Left ventricle myocardium inferior (tissue), 1 donor: ENCODE data around the gene RNU6-1. TPM values are rescaled to one million over a fixed set of nuclear protein-coding genes. Genes with fewer than 3 reads are reported as not detected.

Source experiments
- DNase-seq: peaks from one replicate; pipeline ENCODE4 v3.0.0-alpha.2; 2020
- H3K27ac ChIP-seq: fragments of 200-600 bp; replicated peaks from 2 replicates; pipeline ENCODE4 v1.8.0; 2021
- H3K27me3 ChIP-seq: fragments of 200-600 bp; 2 replicates; pipeline ENCODE4 v1.8.0; 2021; ENCODE audit warnings: low read depth
- H3K36me3 ChIP-seq: fragments of 200-600 bp; 2 replicates; pipeline ENCODE4 v1.8.0; 2021
- H3K4me1 ChIP-seq: fragments of 200-600 bp; 2 replicates; pipeline ENCODE4 v1.8.0; 2021
- H3K4me3 ChIP-seq: fragments of 200-600 bp; 2 replicates; pipeline ENCODE4 v1.8.0; 2021; ENCODE audit warnings: mild to moderate bottlenecking, moderate library complexity
- H3K9me3 ChIP-seq: fragments of 200-600 bp; replicated peaks from 2 replicates; pipeline ENCODE4 v1.8.0; 2021
- CTCF ChIP-seq: fragments of 200-600 bp; IDR thresholded peaks from 2 replicates; pipeline ENCODE4 v1.8.0; 2021; ENCODE audit warnings: antibody characterized with exemption, mild to moderate bottlenecking, borderline replicate concordance
- intact Hi-C: fragments of 100-400 bp; cut with micrococcal nuclease; formaldehyde crosslinking; loops from one replicate; pipeline ENCODE4 v1.11.0; 2022
- total RNA-seq: library from RNA; stranded (reverse); fragmentation: NEBNext Ultra II Directional; extraction: Animal tissue kit (Norgen Biotek cat#: 25700); gene quantifications from one replicate; pipeline ENCODE4 v1.2.1, GENCODE V29; 2021
- donor health status: DM: no; HTN: yes; CAD: no; lungs with severe emphysema.

The RNU6-1 gene
- total RNA-seq, 1 donor from 2014 or later: not detected

- TF ChIP-seq CTCF: no peak
- H3K36me3 ChIP-seq: peaks cover 21% of the 10 kb centered on the region
- intact Hi-C loops: no loop called here
These were observed 34.0 kb downstream of the RNU6-1 start for GRCh38 chr15:67805666-67806516.

GRCh38 chr15:67805008-67805665 is 34.7 kb downstream of the RNU6-1 start:
- peaks cover 22% of the 10 kb centered on the region for H3K4me1 ChIP-seq
- no peaks in the 10 kb centered on the region for H3K27me3 ChIP-seq
- H3K4me3 ChIP-seq: no peak overlapping the region
- peaks cover 21% of the 10 kb centered on the region for H3K36me3 ChIP-seq
- no peaks in the 10 kb centered on the region for H3K9me3 ChIP-seq
- no peak for TF ChIP-seq CTCF
- no peak for DNase-seq
- intact Hi-C loops: no loop called here
- H3K27ac ChIP-seq: no peak overlapping the region

More at GRCh38 chr15:67805666-67806516, 34.0 kb downstream of the RNU6-1 start:
- no peaks in the 10 kb centered on the region for H3K9me3 ChIP-seq
- no peak overlapping the region for H3K4me3 ChIP-seq
- H3K27ac ChIP-seq: no peak overlapping the region
- H3K4me1 ChIP-seq: peaks cover 22% of the 10 kb centered on the region
- H3K27me3 ChIP-seq: no peaks in the 10 kb centered on the region
- no peak for DNase-seq

- intact Hi-C loops: no loop called here
- Histone ChIP-seq H3K4me3 (no peak overlapping the region), H3K27me3 (no peaks in the 10 kb centered on the region), H3K36me3 (peaks cover 21% of the 10 kb centered on the region), H3K4me1 (peaks cover 22% of the 10 kb centered on the region), H3K27ac (no peak overlapping the region), H3K9me3 (no peaks in the 10 kb centered on the region)
- DNase-seq: no peak
- TF ChIP-seq CTCF: no peak
These were observed 35.6 kb downstream of the RNU6-1 start for GRCh38 chr15:67803996-67804843.

DNA sequence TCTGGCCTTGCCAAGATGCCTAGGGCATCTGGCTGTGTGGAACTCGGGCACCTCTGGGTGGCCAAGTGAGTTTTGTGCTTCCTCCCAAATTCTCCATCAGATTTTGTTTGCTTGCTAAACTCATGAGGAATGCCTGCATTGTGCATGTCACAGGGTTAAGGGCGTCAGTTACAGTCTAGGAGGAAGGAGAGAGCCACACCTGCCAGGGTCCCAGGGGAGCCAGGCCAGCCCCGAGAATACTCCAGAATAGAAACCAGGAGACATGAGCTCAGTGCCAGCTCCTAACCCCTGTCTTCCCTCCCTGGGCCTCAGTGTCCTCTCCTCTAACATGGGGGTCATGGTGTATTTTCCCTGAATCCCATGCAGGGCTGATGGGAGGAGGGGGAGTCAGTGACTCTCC is 36.5 kb downstream of the RNU6-1 start:
- no peaks in the 10 kb centered on the region for H3K27me3 ChIP-seq
- no peak overlapping the region for H3K4me3 ChIP-seq
- peaks cover 21% of the 10 kb centered on the region for H3K36me3 ChIP-seq
- no peak overlapping the region for H3K27ac ChIP-seq
- DNase-seq: no peak
- H3K9me3 ChIP-seq: no peaks in the 10 kb centered on the region
- no peak for TF ChIP-seq CTCF
- intact Hi-C loops: no loop called here
- peaks cover 22% of the 10 kb centered on the region for H3K4me1 ChIP-seq
